Right renal cortex interstitium (tissue), 3 donors: ENCODE data around the gene CD8B. TPM values are rescaled to one million over a fixed set of nuclear protein-coding genes. Genes with fewer than 3 reads are reported as not detected.

Source experiments
- DNase-seq, 3 donors: peaks; one replicate each; pipeline ENCODE4 v3.0.0-alpha.2; 2013; ENCODE audit warnings: low read depth in 3 of 3, low spot score in 2 of 3
- polyA plus RNA-seq, 3 donors: library from polyadenylated mRNA; unstranded; fragments of 120-200 nt; gene quantifications; one replicate each; pipeline ENCODE4 v1.2.1, GENCODE V29; 2013; ENCODE audit not compliant: insufficient read length in 3 of 3

CD8B gene
- polyA plus RNA-seq, 3 donors: 0.60 to 0.74 (median 0.61) TPM

GRCh38 chr2:86775338-86775737, 86.3 kb downstream of the CD8B start:
- DNase-seq: no peak

DNA sequence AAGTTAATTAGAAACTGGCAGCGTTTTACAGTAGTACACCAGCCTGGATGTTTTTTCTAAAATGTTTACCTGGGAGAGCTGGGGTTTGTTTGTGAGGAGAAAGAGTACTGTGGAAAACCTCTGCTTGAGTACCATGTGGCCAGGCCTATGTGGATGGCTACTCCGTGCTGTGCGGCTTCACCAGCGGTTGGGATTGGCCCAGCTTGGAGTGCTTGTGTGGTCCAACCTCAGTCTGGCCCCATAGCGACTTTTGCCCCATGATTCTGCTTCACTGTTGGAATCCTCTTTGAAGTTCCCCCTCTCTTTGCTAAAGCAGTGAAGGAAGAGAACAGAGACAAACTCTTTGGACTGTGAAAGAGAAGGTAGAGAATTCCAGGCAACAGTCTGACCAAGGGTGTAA, 86.8 kb downstream of the CD8B start:
- no peak for DNase-seq

DNA sequence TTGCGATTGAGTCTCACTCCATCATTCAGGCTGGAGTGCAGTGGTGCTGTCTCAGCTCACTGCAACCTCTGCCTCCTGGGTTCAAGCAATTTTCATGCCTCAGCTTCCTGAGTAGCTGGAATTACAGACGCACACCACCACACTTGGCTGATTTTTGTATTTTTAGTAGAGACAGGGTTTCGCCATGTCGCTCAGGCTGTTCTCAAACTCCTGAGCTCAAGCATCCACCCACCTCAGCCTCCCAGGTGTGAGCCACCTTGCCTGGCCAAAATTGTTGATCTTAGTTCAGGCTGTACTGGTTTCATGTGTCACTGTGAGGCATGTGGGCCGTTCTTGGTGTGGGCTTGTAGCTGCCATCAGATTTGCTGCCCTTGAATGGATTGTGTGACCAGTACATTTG, 89.1 kb downstream of the CD8B start:
- DNase-seq: no peak

- no peak for DNase-seq
Measured at GRCh38 chr2:86770816-86771301, 90.8 kb downstream of the CD8B start.

- no peak for DNase-seq
Measured at GRCh38 chr2:86769838-86770237, 91.8 kb downstream of the CD8B start.

- no peak for DNase-seq
Measured at GRCh38 chr2:86768189-86768949, 93.3 kb downstream of the CD8B start.

Other genes with a start within 250 kb of the CD8B start
- gene RNF103, start 238.0 kb downstream of the CD8B start, polyA plus RNA-seq: 10 to 100 TPM; 33.7 to 36.3 (median 36.3) TPM
- gene RMND5A, start 141.6 kb downstream of the CD8B start, polyA plus RNA-seq: 10 to 100 TPM; 58.4 to 65.8 (median 63.9) TPM
- under 1 TPM; 0.18 to 0.26 (median 0.24) TPM for gene CD8A, start 71.0 kb downstream of the CD8B start, polyA plus RNA-seq
- 1 to 10 TPM in 2 of 3 donors, under 1 TPM in 1; 0.60 to 2.9 (median 1.9) TPM for gene RGPD1, start 80.2 kb upstream of the CD8B start, polyA plus RNA-seq
- gene PLGLB1, start 160.0 kb upstream of the CD8B start, polyA plus RNA-seq: 1 to 10 TPM; 7.8 to 9.2 (median 8.4) TPM